Adipocyte (in vitro differentiated cells): ENCODE measurements around the gene TSPAN4.

Experiments used
- DNase-seq: peaks from one replicate; pipeline ENCODE4 v3.0.0-alpha.2; 2015; ENCODE audit warnings: low read depth
- H3K27me3 ChIP-seq: replicated peaks from 2 replicates; pipeline ENCODE4 v1.7.0; 2013; ENCODE audit warnings: mild to moderate bottlenecking, low read length, moderate library complexity; ENCODE audit not compliant: control insufficient read depth, insufficient read depth
- H3K36me3 ChIP-seq: 2 replicates; pipeline ENCODE4 v1.7.0; 2013; ENCODE audit warnings: low read length, mild to moderate bottlenecking, moderate library complexity; ENCODE audit not compliant: control insufficient read depth, insufficient read depth, severe bottlenecking
- H3K4me1 ChIP-seq: 2 replicates; pipeline ENCODE4 v1.7.0; 2013; ENCODE audit warnings: mild to moderate bottlenecking, low read length, moderate library complexity; ENCODE audit not compliant: control insufficient read depth, insufficient read depth
- H3K4me3 ChIP-seq: 2 replicates; pipeline ENCODE4 v1.7.0; 2013; ENCODE audit warnings: mild to moderate bottlenecking, low read length, moderate library complexity
- H3K9ac ChIP-seq: 2 replicates; pipeline ENCODE4 v1.7.0; 2013; ENCODE audit warnings: mild to moderate bottlenecking, low read length, moderate library complexity
- H3K9me3 ChIP-seq: 2 replicates; pipeline ENCODE4 v1.7.0; 2013; ENCODE audit warnings: mild to moderate bottlenecking, low read length, moderate library complexity; ENCODE audit not compliant: control insufficient read depth

Gene TSPAN4

DNA sequence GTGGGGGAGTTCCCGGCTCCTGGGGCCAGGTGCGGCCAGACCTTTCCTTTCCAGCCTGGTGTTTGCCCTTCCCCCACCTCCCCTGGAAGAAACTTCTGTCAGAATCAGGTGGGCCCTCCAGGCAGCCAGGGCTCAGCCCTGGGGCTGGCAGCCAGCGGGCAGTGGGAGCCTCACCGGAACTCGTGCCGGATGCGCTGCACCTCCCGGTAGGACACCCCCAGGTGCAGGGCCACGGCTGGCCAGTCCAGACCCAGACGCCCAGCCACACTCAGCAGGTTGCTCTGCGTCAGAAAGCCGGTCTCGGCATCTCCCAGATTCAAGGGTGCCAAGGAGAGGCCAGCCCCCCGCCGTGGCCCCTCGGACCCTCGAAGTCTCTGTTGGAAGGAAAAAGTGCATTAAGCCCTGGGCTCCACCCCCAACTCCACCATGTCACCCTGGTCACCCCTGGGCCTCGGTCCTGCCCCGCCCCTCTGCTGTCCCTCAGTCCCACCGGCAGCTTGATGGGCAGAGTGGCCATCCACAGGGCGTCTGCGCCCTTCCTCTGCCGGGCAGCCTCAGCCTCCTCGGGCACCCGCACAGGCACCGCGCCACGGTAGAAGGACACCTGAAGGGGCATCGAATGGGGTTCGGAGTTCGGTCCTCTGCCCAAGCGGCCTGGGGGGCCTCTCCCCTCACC, 42.9 kb upstream of the TSPAN4 start:
- Histone ChIP-seq H3K9me3 (no peaks in the 10 kb centered on the region), H3K36me3 (peaks cover 33% of the 10 kb centered on the region), H3K9ac (no peak overlapping the region), H3K27me3 (no peaks in the 10 kb centered on the region), H3K4me3 (no peak overlapping the region), H3K4me1 (peaks cover 23% of the 10 kb centered on the region)
- no peak for DNase-seq

DNA sequence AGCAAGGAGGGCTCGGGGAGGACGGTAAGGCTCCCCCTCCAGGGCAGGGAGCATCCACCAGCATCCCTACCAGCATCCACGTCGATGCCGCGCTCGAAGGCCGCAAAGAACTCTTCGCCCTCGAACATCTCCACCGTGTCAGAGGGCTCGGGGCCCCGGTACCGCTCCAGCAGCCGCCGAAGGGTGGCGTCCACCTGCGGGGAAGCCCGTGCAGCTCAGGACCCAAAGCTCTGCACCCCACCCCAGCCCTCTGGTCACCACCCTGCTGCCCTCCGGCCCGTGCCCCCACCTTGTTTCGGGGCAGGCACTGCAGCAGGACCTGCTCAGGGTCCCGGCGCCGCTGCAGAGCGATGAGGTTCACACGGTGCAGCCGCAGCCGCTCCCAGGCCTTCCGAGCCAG, 42.2 kb upstream of the TSPAN4 start:
- Histone ChIP-seq H3K4me1 (peaks cover 24% of the 10 kb centered on the region), H3K36me3 (peaks cover 33% of the 10 kb centered on the region), H3K27me3 (no peaks in the 10 kb centered on the region), H3K9ac (no peak overlapping the region), H3K9me3 (no peaks in the 10 kb centered on the region), H3K4me3 (no peak overlapping the region)
- DNase-seq, result no peak

DNA sequence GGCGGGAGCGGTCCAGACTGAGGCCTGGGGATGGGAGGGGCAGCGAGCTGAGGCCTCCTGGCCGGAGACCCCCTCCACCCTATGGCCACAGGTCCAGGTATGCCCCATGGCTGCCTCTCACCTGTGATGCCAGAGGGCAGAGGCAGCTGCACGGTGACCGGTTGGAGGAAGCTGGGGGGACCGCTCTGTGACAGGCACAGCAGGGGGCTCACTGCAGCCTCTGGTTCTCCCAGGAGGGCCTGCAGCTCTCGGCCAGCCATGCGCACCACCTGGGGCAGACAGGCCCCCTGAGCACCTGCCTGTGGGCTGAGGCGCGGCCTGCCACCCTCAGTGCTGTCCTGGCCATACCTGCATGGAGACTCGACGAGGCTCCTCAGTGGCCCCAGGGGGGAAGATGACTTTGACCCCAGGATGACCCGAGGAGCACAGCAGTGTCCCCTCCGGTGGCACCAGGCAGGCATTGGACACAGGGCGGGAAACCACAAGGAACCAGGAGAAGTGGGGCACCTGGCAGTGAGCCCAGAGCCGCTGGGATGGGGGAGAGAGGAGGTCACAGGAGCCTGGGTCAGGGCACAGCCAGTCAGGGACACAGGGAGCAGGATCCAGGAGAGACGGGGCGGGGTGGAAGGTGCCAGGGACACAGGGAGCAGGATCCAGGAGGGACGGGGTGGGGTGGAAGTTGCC, 41.4 kb upstream of the TSPAN4 start:
- Histone ChIP-seq H3K9me3 (no peaks in the 10 kb centered on the region), H3K27me3 (no peaks in the 10 kb centered on the region), H3K9ac (no peak overlapping the region), H3K4me1 (peaks cover 29% of the 10 kb centered on the region), H3K4me3 (no peak overlapping the region), H3K36me3 (peaks cover 33% of the 10 kb centered on the region)
- no peak for DNase-seq

DNA sequence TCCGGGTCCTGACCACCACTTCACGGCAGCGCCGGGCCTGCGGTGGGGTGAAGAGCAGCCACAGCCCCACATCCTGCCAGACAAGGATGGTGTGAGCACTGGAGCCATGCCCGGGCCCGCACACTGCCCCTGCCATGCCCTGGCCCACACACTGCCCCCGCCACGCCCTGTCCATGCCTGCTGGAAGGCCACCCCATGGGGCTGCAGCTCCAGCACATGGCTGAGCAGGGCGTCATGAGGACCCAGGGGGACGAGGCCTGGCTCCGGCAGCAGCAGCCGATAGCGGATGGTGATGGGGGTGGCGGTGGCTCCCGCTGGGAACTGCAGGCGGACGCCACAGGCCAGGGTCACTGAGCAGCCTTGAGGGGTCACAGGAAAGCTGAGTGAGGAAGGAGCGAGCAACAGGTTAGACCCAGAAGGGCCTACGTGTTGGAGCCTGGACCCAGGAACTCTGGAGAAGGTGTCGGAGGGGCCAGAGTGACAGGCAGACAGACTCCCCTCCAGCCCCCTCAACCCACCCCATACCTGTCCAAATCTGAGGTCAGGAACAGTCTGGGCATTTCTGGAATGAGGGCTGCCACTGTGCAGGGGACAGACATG, 40.5 kb upstream of the TSPAN4 start:
- H3K27me3 ChIP-seq, result no peaks in the 10 kb centered on the region
- no peak overlapping the region for H3K4me3 ChIP-seq
- DNase-seq, result no peak
- peaks cover 20% of the 10 kb centered on the region for H3K4me1 ChIP-seq
- H3K36me3 ChIP-seq, result peaks cover 33% of the 10 kb centered on the region
- no peaks in the 10 kb centered on the region for H3K9me3 ChIP-seq
- no peak overlapping the region for H3K9ac ChIP-seq

DNA sequence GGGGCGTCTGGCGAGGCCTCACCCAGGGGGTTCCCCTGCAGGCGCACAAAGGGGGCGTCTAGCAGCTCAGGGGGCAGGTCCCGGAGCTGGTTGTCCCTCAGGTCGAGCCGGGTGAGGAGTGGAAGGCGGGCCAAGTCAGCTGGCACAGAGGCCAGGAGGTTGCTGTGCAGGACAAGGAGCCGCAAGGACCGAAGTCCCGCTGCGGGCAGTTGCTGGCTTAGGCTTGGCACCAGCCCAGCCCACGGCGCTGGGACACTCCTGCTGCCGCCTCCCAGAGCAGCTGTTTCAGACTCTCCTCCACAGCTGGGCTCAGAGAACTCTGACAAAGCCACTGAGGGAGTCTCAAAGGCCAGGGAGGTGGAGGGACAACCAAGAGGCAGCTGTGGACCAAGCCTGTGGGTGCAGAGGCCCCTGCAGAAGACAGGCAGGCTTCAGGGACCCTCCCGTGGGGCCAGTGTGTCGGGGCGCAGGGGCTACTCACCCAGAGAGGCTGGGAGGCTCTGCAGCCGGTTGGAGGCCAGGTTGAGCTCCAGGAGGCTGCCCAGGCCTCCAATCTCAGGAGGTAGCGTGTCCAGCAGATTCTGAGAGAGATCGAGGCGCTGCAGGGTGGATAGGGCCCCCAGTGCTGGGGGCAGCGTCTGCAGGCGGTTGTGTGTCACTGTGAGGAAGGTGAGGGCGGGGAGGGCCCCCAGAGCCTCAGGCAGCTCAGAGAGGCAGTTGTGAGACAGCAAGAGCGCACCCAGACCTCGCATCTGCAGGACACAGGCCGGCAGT, 39.8 kb upstream of the TSPAN4 start:
- H3K4me1 ChIP-seq, result peaks cover 20% of the 10 kb centered on the region
- H3K9ac ChIP-seq, result peak overlapping the region; percentile 88
- H3K27me3 ChIP-seq, result no peaks in the 10 kb centered on the region
- peaks cover 33% of the 10 kb centered on the region for H3K36me3 ChIP-seq
- no peaks in the 10 kb centered on the region for H3K9me3 ChIP-seq
- no peak for DNase-seq
- H3K4me3 ChIP-seq, result no peak overlapping the region

DNA sequence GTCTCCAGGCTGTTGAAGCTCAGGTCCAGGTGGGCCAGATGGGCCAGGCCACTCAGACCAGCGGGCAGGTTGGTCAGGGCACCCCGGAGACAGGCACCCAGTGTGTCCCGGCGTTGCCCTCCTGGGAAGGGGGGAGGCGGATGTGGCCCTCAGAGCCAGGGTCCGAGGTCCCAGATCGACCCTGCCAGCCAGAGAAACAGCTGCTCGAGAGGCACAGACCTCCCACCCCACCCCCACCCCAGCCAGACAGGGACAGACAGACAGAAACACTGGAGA, 39.2 kb upstream of the TSPAN4 start:
- H3K27me3 ChIP-seq, result no peaks in the 10 kb centered on the region
- no peak overlapping the region for H3K4me3 ChIP-seq
- peak overlapping the region; percentile 88 for H3K9ac ChIP-seq
- no peak for DNase-seq
- H3K36me3 ChIP-seq, result peaks cover 33% of the 10 kb centered on the region
- H3K9me3 ChIP-seq, result no peaks in the 10 kb centered on the region
- H3K4me1 ChIP-seq, result peaks cover 22% of the 10 kb centered on the region

DNA sequence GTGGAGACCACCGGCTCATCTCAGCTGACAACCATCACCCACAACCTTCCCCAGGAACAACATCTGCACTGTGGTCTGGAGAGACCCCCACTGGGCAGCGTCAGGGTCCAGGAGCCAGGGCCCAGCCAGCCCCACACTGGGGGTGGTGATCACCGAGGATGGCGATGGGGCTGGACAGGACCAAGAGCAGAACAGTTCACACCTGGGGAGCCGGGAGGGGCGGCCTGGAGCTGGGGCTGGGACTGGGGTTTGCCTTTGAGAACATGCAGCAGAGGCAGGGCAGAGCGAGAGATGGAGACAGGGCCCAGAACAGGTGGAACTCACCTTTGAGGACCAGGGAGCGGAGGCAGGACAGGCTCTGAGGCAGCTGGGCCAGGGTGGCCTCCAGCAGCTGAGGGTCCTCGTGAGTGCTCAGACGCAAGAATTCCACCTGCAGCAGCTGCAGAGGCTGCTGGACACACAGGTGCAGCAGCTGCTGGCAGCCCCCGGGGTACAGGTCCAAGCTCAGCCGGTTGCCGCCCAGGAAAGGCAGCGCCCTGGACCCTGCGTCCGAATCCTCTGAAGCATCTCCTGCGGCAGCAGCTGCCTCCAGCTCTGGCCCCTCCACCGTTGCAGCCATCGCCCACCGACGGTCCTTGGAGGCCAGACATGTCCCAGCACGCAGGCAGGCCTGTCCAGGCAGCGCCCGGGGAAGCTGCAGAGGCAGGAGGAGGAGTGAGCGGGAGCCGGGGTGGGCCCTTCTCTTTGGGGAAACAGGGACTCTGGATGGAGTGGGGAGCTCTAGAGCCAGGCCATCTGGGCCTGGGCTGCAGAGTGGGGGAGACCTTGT, 38.7 kb upstream of the TSPAN4 start:
- peak; percentile 33 for DNase-seq
- Histone ChIP-seq H3K9me3 (no peaks in the 10 kb centered on the region), H3K4me3 (peak overlapping the region; percentile 82), H3K9ac (peak overlapping the region; percentile 88), H3K27me3 (no peaks in the 10 kb centered on the region), H3K4me1 (peaks cover 26% of the 10 kb centered on the region), H3K36me3 (peaks cover 33% of the 10 kb centered on the region)

DNA sequence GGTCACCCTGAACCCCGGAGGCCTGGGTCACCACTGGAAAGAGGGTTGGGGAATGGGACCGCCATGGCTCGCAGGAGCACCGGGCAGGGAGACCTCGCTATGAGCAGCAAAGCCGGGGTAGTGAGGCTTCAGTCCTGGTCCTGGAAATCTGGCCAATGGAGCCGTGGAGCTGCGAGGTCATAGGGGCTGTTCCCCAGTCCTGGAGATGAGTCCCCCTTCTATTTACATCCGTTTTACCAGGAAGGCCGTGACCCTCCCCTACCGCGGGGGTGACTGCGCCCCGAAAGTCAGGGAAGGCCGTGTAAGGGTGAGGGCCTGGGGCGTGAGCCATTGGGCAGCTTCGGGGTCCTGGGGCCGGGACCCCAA, 38.1 kb upstream of the TSPAN4 start:
- Histone ChIP-seq H3K9me3 (no peaks in the 10 kb centered on the region), H3K4me3 (peak overlapping the region; percentile 82), H3K36me3 (peaks cover 29% of the 10 kb centered on the region), H3K9ac (peak overlapping the region; percentile 88), H3K27me3 (no peaks in the 10 kb centered on the region), H3K4me1 (peaks cover 26% of the 10 kb centered on the region)
- no peak for DNase-seq

DNA sequence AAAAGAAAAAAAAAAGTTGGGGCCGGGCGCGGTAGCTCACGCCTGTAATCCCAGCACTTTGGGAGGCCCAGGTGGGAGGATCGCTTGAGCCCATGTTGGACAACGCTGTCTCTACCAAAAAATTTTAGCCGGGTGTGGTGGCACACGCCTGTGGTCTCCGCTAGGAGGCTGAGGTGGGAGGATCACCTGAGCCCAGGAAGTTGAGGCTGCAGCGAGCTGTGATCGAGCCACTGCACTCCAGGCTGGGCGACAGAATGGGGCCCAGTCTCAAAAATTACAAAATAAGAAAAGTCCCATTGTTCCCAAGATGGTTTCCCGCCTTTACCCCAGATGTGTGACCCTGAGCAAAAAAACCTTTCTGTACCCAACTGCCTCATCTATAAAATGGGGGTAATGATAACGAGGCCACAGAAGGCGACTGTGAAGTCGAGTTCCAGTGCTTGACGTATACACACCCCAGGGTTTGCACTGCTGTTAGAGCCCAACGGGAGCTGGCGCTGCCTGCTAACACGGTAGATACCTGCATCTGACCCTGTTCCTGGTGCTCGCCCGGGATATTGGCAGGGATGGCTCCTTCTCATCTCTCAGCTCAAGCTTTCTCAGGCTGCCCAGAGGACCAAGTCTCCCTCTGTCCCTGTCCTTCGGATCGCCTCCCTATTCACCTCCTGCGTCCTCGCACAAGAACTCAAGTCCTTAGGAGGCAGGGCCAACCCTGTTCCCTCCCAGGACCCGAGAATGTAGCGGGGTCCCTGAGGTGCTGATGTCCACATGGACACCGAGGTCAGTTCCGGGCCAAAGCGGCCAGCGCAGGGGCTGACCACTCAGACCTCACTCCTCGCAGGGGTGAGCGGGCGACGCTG, 34.0 kb upstream of the TSPAN4 start:
- H3K4me3 ChIP-seq, result peak overlapping the region; percentile 89
- no peaks in the 10 kb centered on the region for H3K27me3 ChIP-seq
- peak overlapping the region; percentile 99 for H3K9ac ChIP-seq
- no peaks in the 10 kb centered on the region for H3K9me3 ChIP-seq
- DNase-seq, result no peak
- peaks cover 31% of the 10 kb centered on the region for H3K36me3 ChIP-seq
- H3K4me1 ChIP-seq, result peaks cover 51% of the 10 kb centered on the region

DNA sequence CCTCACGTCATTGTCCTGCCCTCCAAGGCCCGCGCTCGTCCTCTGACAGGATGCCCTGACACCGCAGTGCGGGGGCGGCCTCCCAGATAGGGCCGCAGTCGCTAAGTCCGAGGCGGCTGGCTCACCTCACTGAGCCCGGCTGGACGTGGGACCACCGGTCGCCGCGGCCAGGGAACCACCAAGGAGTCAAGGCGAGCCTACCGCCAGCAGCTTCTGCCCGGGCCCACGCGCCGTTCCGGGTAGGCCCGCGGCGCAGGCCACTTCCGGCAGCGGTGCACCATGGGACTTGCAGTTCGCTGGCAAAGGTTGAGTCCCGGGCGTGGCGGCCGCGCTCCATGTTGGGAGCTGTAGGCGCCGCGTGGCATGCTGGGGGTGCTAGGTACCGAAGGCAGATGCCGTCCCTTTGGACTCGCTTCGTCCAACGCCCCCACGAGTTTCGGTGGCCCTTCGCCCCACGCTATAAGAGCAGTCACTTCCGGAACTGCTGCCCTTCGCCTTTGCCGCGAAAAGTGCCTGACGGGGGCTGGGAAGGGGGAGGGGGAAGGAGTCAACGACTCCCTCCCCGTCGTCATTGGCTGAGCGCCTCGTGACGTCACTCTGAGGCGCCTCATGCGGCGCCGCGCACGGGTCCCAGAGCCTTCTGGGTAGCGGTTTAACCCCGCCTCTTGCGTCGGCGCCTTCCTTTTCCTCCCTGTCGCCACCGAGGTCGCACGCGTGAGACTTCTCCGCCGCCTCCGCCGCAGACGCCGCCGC, 33.2 kb upstream of the TSPAN4 start, which contains the start of gene RPLP2:
Gene RPLP2, plus strand, starts transcription at position 681 of the 753 bp plus-strand sequence. CDS start 268 bp downstream, outside the sequence.
- Histone ChIP-seq H3K4me3 (peak within 1 kb of the TSS; percentile 89), H3K9me3 (no peaks in the 10 kb centered on the region), H3K4me1 (peaks cover 47% of the 10 kb centered on the region), H3K27me3 (no peaks in the 10 kb centered on the region), H3K9ac (peak within 1 kb of the TSS; percentile 99), H3K36me3 (peaks cover 34% of the 10 kb centered on the region)
- DNase-seq, result peak; percentile 99
